Pancreas (tissue), 10 donors: ENCODE measurements around the gene HOMEZ. TPM values are rescaled to one million over a fixed set of nuclear protein-coding genes. Genes with fewer than 3 reads are reported as not detected.
"Not testable (repeated sequence)": the region's sequence is repeated elsewhere in the genome, so short reads cannot be mapped to it uniquely, and the experiment has no call there.

ENCODE experiments used
- ATAC-seq, 4 donors: fragments of 200-7000 bp; cut with Tn5 transposase; one replicate each; pipeline versions ENCODE4 v1.8.0 to v1.9.1; 2020; ENCODE audit warnings: mild to moderate bottlenecking in 4 of 4, moderate library complexity in 4 of 4
- DNase-seq, 6 donors: peaks; one replicate each; pipeline ENCODE4 v3.0.0-alpha.2; 2020
- FAIRE-seq: peaks from 2 replicates; lab custom pipeline; 2012; peaks lifted over from hg19 to GRCh38; lab: Jason Lieb, UNC
- H3K27ac ChIP-seq, 4 donors: fragments of 200-600 bp; sonication (generic); 1 replicate in 3 of 4; 2 replicates in 1 of 4; pipeline versions ENCODE4 v1.5.0 to v1.8.0; 2020
- H3K27me3 ChIP-seq, 4 donors: fragments of 200-600 bp; one replicate each; pipeline ENCODE4 v1.8.0; 2021
- H3K36me3 ChIP-seq, 3 donors: fragments of 200-600 bp; sonication (generic) in 1 of 3; one replicate each; pipeline versions ENCODE4 v1.5.0 to v1.8.0; 2020 to 2021
- H3K4me1 ChIP-seq, 3 donors: fragments of 200-600 bp; one replicate each; pipeline ENCODE4 v1.8.0; 2021
- H3K4me3 ChIP-seq, 4 donors: fragments of 200-600 bp; sonication (generic) in 2 of 4; one replicate each; pipeline versions ENCODE4 v1.5.0 to v1.8.0; 2020 to 2021
- H3K9me3 ChIP-seq, 4 donors: fragments of 200-600 bp; one replicate each; pipeline ENCODE4 v1.8.0; 2021
- CTCF ChIP-seq, 4 donors: fragments of 200-600 bp; sonication (generic) in 3 of 4; IDR thresholded peaks; one replicate each; pipeline versions ENCODE4 v1.5.0 to v1.8.0; 2021; ENCODE audit warnings: antibody characterized with exemption in 4 of 4
- WGBS, 2 donors: extraction: QIAGEN DNeasy Blood & Tissue Kit; methylation state at CpG; one replicate each; pipeline ENCODE4 v1.1.7; 2013; 5-methylcytosine and 5-hydroxymethylcytosine counted together
- intact Hi-C, 3 donors: fragments of 100-400 bp; cut with DNase I; formaldehyde crosslinking; loops; one replicate each; pipeline versions ENCODE4 v1.11.1 to v1.14.2; 2022
- polyA plus RNA-seq, 2 donors: library from polyadenylated mRNA; stranded (reverse); fragments of 200-250 nt; gene quantifications; one replicate each; pipeline ENCODE4 v1.2.3, GENCODE V29; 2013
- total RNA-seq, 6 donors: library from RNA; stranded (reverse); fragmentation: NEBNext Ultra II Directional in 4 of 6; extraction: Animal tissue kit (Norgen Biotek cat#: 25700) in 4 of 6; gene quantifications; one replicate each; pipeline versions ENCODE4 v1.2.1 to v1.2.4, GENCODE V29; 2021 to 2023
- donor health status: healthy with polysubstance abuse.
- donor health status: DM: no; HTN: no; CAD: no; lungs with moderate emphysema.
- donor health status: DM: no; HTN: no; CAD: no.
- donor health status: control.
- donor health status: control.
- donor health status: Bipolar disorder and iron deficiency.
- donor health status: DM: yes; HTN: yes; CAD: no.
- donor health status: DM: no; HTN: no; CAD: no.
- donor health status: DM: no; HTN: no; CAD: no.
- donor health status: DM: yes; HTN: yes; CAD: no.

HOMEZ gene
- total and polyA plus RNA-seq, 8 donors: 4.5 to 10.3 (median 5.7) TPM

GRCh38 chr14:23240661-23241060, 45.3 kb downstream of the HOMEZ start:
- peaks cover 10 to 22% (median 13%) of the 10 kb centered on the region in 3 donors for H3K4me1 ChIP-seq
- no peaks in the 10 kb centered on the region for H3K9me3 ChIP-seq
- no peak for TF ChIP-seq CTCF (IDR thresholded peaks at IDR 0.05)
- no peak overlapping the region for H3K27ac ChIP-seq
- H3K27me3 ChIP-seq: no peaks in the 10 kb centered on the region
- H3K36me3 ChIP-seq: no peaks in the 10 kb centered on the region
- no peak for DNase-seq
- H3K4me3 ChIP-seq: no peak overlapping the region
- no peak for ATAC-seq
- FAIRE-seq: no peak
- intact Hi-C loops: no loop called here
- 76 to 83% methylated on average over 1 of the region's 1 CpG for WGBS, 2 donors

GRCh38 chr14:23237772-23238594, 47.9 kb downstream of the HOMEZ start, which contains the start of gene RNF212B:
Gene RNF212B (plus strand): TSS chr14:23237936. CDS start chr14:23240346, 2,410 bp downstream.
- no peaks in the 10 kb centered on the region for H3K9me3 ChIP-seq
- no peak for TF ChIP-seq CTCF (IDR thresholded peaks at IDR 0.05)
- peak; percentile 75 for FAIRE-seq
- H3K27ac ChIP-seq: peak within 1 kb of the TSS; percentile 66 to 77 (median 70)
- intact Hi-C loops: no loop called here
- ATAC-seq: peak; percentile 100
- no peaks in the 10 kb centered on the region for H3K36me3 ChIP-seq
- H3K4me1 ChIP-seq: peaks cover 0 to 7% (median 0%) of the 10 kb centered on the region in 3 donors
- WGBS, 2 donors: 12% methylated on average over 39 of the region's 39 CpGs
- peak within 1 kb of the TSS in 2 of 4 donors; percentile 9 to 21 for H3K4me3 ChIP-seq
- peak; percentile 97 to 99 (median 98) for DNase-seq
- H3K27me3 ChIP-seq: no peaks in the 10 kb centered on the region

- ATAC-seq, H3K9me3 ChIP-seq, H3K4me3 ChIP-seq, FAIRE-seq, H3K27me3 ChIP-seq, H3K4me1 ChIP-seq, H3K36me3 ChIP-seq, intact Hi-C loops, H3K27ac ChIP-seq: not testable (repeated sequence)
- peak in 2 of 6 donors; percentile 17 to 56 for DNase-seq
- 87 to 89% methylated on average over 16 to 37 of the region's 38 CpGs for WGBS, 2 donors
Observed at GRCh38 chr14:23232241-23232808, 53.6 kb downstream of the HOMEZ start.

- no peak for FAIRE-seq
- no peaks in the 10 kb centered on the region for H3K27me3 ChIP-seq
- H3K4me1 ChIP-seq: no peaks in the 10 kb centered on the region
- no peak for DNase-seq
- H3K36me3 ChIP-seq: no peaks in the 10 kb centered on the region
- intact Hi-C loops: no loop called here
- no peak overlapping the region for H3K4me3 ChIP-seq
- 60 to 84% methylated on average over 1 of the region's 1 CpG for WGBS, 2 donors
- no peaks in the 10 kb centered on the region for H3K9me3 ChIP-seq
- ATAC-seq: no peak
- no peak overlapping the region for H3K27ac ChIP-seq
- no peak for TF ChIP-seq CTCF (IDR thresholded peaks at IDR 0.05)
Observed at GRCh38 chr14:23228812-23229211, 57.1 kb downstream of the HOMEZ start.

GRCh38 chr14:23227566-23227965, 58.4 kb downstream of the HOMEZ start:
- no peaks in the 10 kb centered on the region for H3K27me3 ChIP-seq
- no peak overlapping the region for H3K27ac ChIP-seq
- no peak for TF ChIP-seq CTCF (IDR thresholded peaks at IDR 0.05)
- H3K4me3 ChIP-seq: no peak overlapping the region
- no peaks in the 10 kb centered on the region for H3K9me3 ChIP-seq
- FAIRE-seq: no peak
- DNase-seq: no peak
- intact Hi-C loops: no loop called here
- no peaks in the 10 kb centered on the region for H3K4me1 ChIP-seq
- no peaks in the 10 kb centered on the region for H3K36me3 ChIP-seq
- ATAC-seq: no peak
- WGBS, 2 donors: 45 to 71% methylated on average over 4 of the region's 4 CpGs

- H3K9me3 ChIP-seq, H3K4me1 ChIP-seq, FAIRE-seq, H3K4me3 ChIP-seq, H3K27ac ChIP-seq, H3K27me3 ChIP-seq, intact Hi-C loops, H3K36me3 ChIP-seq, ATAC-seq, DNase-seq: not testable (repeated sequence)
- WGBS, 2 donors: 84 to 100% methylated on average over 1 of the region's 1 CpG
Observed at GRCh38 chr14:23224958-23225357, 61.0 kb downstream of the HOMEZ start.
